GM12874 (cell line): ENCODE measurements around the gene ALG14.

ENCODE experiments used
- CTCF ChIP-seq: IDR thresholded peaks from 2 replicates; pipeline ENCODE4 v1.5.1; 2011; ENCODE audit warnings: low read depth, mild to moderate bottlenecking, control low read depth, low read length, moderate library complexity; ENCODE audit not compliant: insufficient read depth

The ALG14 gene

GRCh38 chr1:95057351-95057750 is 15.4 kb downstream of the ALG14 start:
- TF ChIP-seq CTCF, result no peak

DNA sequence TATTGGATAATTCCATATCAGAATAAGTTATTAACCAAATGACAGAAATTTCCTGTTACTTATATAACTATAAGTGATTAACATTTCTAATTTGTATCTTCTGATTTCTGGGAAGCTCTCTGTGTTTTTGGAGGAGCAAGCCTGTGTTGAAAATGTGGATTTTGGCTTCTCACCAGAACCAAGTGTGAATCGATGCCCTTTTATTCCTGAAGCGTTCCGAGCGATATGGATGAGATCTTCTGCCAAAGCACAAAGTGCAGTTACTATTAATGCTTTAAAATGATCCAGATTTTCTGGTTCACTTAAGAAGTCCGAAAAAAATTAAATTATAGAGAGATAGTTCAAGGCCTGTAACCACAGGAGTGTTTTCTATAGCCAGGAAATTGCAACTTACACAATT is 22.8 kb downstream of the ALG14 start:
- TF ChIP-seq CTCF, result no peak

- no peak for TF ChIP-seq CTCF
Observed at GRCh38 chr1:95048317-95048716, 24.4 kb downstream of the ALG14 start.

DNA sequence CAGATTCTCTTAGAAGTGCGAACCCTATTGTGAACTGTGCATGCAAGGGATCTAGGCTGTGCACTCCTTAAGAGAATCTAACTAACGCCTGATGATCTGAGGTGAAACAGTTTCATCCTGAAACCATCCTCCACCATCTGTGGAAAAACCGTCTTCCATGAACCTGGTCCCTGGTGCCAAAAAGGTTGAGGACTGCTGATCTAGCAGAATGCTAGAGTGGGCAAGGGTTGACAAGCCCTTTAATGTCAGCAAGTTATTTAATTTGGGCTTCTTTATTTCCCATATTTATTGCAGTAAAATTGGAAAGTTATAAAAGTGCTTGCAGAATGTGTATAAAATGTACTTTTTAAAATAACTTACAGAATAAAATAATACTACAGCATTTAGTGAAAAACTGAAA is 26.4 kb downstream of the ALG14 start:
- no peak for TF ChIP-seq CTCF

- peak; percentile 88 for TF ChIP-seq CTCF
Observed at GRCh38 chr1:95043141-95043980, 29.4 kb downstream of the ALG14 start.

GRCh38 chr1:95042286-95042685 is 30.5 kb downstream of the ALG14 start:
- TF ChIP-seq CTCF, result no peak

DNA sequence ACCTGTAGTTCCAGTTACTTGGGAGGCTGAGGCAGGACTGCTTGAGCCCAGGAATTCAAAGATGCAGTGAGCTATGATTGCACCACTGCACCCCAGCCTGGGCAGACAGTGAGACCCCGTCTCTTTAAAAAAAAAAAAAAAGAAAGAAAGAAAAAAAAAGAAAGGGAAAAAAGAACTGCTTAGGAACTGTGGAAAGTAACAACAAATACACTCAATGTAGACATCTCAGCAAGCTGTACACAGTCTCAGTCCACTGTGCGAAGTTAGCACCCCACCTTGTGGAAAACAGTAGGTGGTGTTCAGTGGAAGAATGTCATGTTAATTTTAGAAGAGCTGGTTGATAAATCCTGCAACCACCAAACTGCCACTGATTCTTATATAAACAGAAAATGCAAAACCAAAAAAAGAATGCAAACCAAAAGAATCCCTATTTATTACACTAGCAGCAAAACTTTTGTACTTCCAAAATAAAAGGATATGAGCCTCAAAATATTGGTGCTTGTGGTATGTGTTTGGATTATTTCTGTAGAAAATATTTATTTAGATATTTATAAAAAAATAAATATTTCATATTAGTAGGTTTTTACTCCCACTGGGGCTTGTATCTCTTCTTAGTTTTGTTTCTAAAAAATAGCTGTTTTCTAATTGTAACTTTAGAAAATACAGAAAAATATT is 31.1 kb downstream of the ALG14 start:
- TF ChIP-seq CTCF, result peak; percentile 49
